ENCODE results near the gene DISP2. TPM values are rescaled to one million over a fixed set of nuclear protein-coding genes. Genes with fewer than 3 reads are reported as not detected.

Gene DISP2
- total and polyA plus RNA-seq, 9 of the 15 experiments (the other 6 are each of a cell fraction or from before 2014, with no cell fraction given), result 0.06 to 0.89 (median 0.15) TPM; not detected in 1

DNA sequence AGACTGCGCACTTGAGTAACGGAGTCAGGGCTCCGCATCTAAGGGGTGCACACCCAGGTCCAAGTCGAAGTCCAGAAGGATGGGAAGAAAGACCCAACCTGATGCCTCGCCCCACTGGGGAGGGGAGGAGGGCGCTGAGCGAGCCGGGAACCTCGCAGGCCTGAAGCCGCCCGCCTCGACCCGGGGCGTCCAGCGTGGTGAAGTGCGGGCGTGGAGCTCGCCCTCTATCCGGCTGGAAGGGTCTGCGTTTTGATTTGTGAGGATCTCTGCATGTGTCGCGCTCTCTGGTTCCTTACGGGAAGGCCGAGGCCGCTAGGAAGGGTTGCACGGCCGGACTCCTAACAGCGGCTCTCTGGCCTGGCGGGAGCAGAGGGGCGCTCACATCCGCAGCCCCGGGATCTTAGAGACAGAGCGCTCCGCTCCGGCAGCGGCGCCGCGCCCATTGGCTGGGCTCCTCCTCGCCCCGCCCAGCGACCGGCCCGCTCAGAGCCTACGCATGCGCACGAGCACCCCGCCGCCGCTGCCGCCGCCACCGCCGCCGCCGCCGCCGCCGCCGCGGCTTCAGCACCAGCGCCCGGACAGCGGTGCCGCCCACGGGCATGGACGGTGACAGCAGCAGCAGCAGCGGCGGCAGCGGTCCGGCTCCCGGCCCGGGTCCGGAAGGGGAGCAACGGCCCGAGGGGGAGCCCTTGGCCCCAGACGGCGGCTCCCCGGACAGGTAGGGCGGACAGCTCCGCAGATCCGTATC lies at the start of gene DISP2 (continued):
- TF ChIP-seq MIER1 (IDR thresholded peaks at IDR 0.05; ENCODE audit: low read depth) (peak; percentile 58; the same call in 1 of the 2 replicates), NONO (IDR thresholded peaks at IDR 0.05; ENCODE audit: low read depth in 2 of 2, low read length in 1 of 2) (peak in 1 of 2 experiments; percentile 55; a peak in 1 of 4 replicates), EHMT2 (IDR thresholded peaks at IDR 0.05) (0 out of 2 replicates have a peak, but pooled peaks have one; percentile 76), RBM22 (IDR thresholded peaks at IDR 0.05; ENCODE audit: low read depth, low read length, poor library complexity, severe bottlenecking) (no peak), ZNF239 (CRISPR knock-in tag; IDR thresholded peaks at IDR 0.05) (no peak), ZNF444 (CRISPR knock-in tag; IDR thresholded peaks at IDR 0.05) (no peak), FOXP1 (CRISPR knock-in tag; IDR thresholded peaks at IDR 0.05) (peak; percentile 70; the same call in 1 of the 2 replicates), ZNF140 (CRISPR knock-in tag; IDR thresholded peaks at IDR 0.05) (no peak), SETDB1 (IDR thresholded peaks at IDR 0.05; ENCODE audit: low read length) (no peak), CEBPB (tag; IDR thresholded peaks at IDR 0.05) (no peak), MEIS2 (IDR thresholded peaks at IDR 0.05; ENCODE audit: partially characterized antibody) (peak; percentile 85)
- TF ChIP-seq, protein P1, sequence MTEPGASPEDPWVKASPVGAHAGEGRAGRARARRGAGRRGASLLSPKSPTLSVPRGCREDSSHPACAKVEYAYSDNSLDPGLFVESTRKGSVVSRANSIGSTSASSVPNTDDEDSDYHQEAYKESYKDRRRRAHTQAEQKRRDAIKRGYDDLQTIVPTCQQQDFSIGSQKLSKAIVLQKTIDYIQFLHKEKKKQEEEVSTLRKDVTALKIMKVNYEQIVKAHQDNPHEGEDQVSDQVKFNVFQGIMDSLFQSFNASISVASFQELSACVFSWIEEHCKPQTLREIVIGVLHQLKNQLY (CRISPR knock-in tag; conservative IDR thresholded peaks at IDR 0.05), result no peak
- TF ChIP-seq, protein P2, sequence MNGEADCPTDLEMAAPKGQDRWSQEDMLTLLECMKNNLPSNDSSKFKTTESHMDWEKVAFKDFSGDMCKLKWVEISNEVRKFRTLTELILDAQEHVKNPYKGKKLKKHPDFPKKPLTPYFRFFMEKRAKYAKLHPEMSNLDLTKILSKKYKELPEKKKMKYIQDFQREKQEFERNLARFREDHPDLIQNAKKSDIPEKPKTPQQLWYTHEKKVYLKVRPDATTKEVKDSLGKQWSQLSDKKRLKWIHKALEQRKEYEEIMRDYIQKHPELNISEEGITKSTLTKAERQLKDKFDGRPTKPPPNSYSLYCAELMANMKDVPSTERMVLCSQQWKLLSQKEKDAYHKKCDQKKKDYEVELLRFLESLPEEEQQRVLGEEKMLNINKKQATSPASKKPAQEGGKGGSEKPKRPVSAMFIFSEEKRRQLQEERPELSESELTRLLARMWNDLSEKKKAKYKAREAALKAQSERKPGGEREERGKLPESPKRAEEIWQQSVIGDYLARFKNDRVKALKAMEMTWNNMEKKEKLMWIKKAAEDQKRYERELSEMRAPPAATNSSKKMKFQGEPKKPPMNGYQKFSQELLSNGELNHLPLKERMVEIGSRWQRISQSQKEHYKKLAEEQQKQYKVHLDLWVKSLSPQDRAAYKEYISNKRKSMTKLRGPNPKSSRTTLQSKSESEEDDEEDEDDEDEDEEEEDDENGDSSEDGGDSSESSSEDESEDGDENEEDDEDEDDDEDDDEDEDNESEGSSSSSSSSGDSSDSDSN (IDR thresholded peaks at IDR 0.05; ENCODE audit: borderline replicate concordance in 1 of 2, low read depth in 2 of 2, low read length in 2 of 2), result peak; percentile 7 to 71; a peak in 2 of 4 replicates
- TF ChIP-seq, protein P3, sequence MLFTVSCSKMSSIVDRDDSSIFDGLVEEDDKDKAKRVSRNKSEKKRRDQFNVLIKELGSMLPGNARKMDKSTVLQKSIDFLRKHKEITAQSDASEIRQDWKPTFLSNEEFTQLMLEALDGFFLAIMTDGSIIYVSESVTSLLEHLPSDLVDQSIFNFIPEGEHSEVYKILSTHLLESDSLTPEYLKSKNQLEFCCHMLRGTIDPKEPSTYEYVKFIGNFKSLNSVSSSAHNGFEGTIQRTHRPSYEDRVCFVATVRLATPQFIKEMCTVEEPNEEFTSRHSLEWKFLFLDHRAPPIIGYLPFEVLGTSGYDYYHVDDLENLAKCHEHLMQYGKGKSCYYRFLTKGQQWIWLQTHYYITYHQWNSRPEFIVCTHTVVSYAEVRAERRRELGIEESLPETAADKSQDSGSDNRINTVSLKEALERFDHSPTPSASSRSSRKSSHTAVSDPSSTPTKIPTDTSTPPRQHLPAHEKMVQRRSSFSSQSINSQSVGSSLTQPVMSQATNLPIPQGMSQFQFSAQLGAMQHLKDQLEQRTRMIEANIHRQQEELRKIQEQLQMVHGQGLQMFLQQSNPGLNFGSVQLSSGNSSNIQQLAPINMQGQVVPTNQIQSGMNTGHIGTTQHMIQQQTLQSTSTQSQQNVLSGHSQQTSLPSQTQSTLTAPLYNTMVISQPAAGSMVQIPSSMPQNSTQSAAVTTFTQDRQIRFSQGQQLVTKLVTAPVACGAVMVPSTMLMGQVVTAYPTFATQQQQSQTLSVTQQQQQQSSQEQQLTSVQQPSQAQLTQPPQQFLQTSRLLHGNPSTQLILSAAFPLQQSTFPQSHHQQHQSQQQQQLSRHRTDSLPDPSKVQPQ (CRISPR knock-in tag; IDR thresholded peaks at IDR 0.05; ENCODE audit: borderline replicate concordance), result no peak
- TF ChIP-seq, protein P4, sequence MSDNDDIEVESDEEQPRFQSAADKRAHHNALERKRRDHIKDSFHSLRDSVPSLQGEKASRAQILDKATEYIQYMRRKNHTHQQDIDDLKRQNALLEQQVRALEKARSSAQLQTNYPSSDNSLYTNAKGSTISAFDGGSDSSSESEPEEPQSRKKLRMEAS (CRISPR knock-in tag; IDR thresholded peaks at IDR 0.05), result peak; percentile 58
- TF ChIP-seq, protein P5, sequence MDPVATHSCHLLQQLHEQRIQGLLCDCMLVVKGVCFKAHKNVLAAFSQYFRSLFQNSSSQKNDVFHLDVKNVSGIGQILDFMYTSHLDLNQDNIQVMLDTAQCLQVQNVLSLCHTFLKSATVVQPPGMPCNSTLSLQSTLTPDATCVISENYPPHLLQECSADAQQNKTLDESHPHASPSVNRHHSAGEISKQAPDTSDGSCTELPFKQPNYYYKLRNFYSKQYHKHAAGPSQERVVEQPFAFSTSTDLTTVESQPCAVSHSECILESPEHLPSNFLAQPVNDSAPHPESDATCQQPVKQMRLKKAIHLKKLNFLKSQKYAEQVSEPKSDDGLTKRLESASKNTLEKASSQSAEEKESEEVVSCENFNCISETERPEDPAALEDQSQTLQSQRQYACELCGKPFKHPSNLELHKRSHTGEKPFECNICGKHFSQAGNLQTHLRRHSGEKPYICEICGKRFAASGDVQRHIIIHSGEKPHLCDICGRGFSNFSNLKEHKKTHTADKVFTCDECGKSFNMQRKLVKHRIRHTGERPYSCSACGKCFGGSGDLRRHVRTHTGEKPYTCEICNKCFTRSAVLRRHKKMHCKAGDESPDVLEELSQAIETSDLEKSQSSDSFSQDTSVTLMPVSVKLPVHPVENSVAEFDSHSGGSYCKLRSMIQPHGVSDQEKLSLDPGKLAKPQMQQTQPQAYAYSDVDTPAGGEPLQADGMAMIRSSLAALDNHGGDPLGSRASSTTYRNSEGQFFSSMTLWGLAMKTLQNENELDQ (CRISPR knock-in tag; IDR thresholded peaks at IDR 0.05; ENCODE audit: borderline replicate concordance), result no peak

Measured in K562 (cell line).